B cell (primary cell): ENCODE measurements around the gene GRK6. TPM values are rescaled to one million over a fixed set of nuclear protein-coding genes. Genes with fewer than 3 reads are reported as not detected.
"Not testable (repeated sequence)": the region's sequence is repeated elsewhere in the genome, so short reads cannot be mapped to it uniquely, and the experiment has no call there.

Source experiments
- ATAC-seq: fragments of 200-7000 bp; cut with Tn5 transposase; one replicate; pipeline ENCODE4 v1.10.0; 2021; ENCODE audit warnings: low read depth, mild to moderate bottlenecking, moderate number of reproducible peaks, moderate library complexity
- CTCF ChIA-PET: fragments of 350-600 bp; sonication (Branson Sonifier 250); formaldehyde crosslinking; loops from one replicate; lab custom pipeline; 2021; ENCODE audit warnings: antibody characterized with exemption, inconsistent platforms; lab: Charles Lee
- POLR2A ChIA-PET: fragments of 350-600 bp; sonication (Branson Sonifier 250); formaldehyde crosslinking; loops from one replicate; lab custom pipeline; 2021; ENCODE audit warnings: antibody characterized with exemption; lab: Charles Lee
- DNase-seq: peaks from one replicate; pipeline ENCODE4 v3.0.0; 2013
- H2AFZ ChIP-seq: 2 replicates; pipeline ENCODE4 v1.6.1; 2012; ENCODE audit warnings: mild to moderate bottlenecking, low read depth, low read length; ENCODE audit not compliant: insufficient read depth, poor library complexity, severe bottlenecking
- H3K27ac ChIP-seq, 2 donors: 1 replicate in 1 of 2; 2 replicates in 1 of 2; pipeline ENCODE4 v1.5.1; 2012 to 2013; ENCODE audit warnings: low read length in 2 of 2, mild to moderate bottlenecking in 2 of 2, moderate library complexity in 1 of 2
- H3K27me3 ChIP-seq, 4 experiments: fragments of 200-600 bp in 1 of 4; sonication (generic) in 1 of 4; replicated peaks in 1 of 4; 1 replicate in 2 of 4; 2 replicates in 2 of 4; pipeline versions ENCODE4 v1.6.1 to v1.7.0; 2013 to 2016; ENCODE audit warnings: low read length in 3 of 4, mild to moderate bottlenecking in 2 of 4, mixed read lengths in 1 of 4, moderate library complexity in 1 of 4; ENCODE audit not compliant: insufficient read depth in 4 of 4, control insufficient read depth in 3 of 4; ENCODE audit errors: control extremely low read depth in 1 of 4
- H3K36me3 ChIP-seq, 2 experiments: replicated peaks in 1 of 2; 1 replicate in 1 of 2; 2 replicates in 1 of 2; pipeline versions ENCODE4 v1.6.1 to v1.7.1; 2013; ENCODE audit warnings: low read length in 1 of 2; ENCODE audit not compliant: insufficient read depth in 2 of 2, control insufficient read depth in 1 of 2; ENCODE audit errors: control extremely low read depth in 1 of 2, extremely low read depth in 1 of 2
- H3K4me1 ChIP-seq, 2 donors: fragments of 200-600 bp in 1 of 2; sonication (generic) in 1 of 2; 1 replicate in 1 of 2; 2 replicates in 1 of 2; pipeline versions ENCODE4 v1.5.1 to v1.6.1; 2013 to 2017; ENCODE audit warnings: low read length in 2 of 2; ENCODE audit not compliant: control insufficient read depth in 2 of 2, insufficient read depth in 2 of 2
- H3K4me2 ChIP-seq: replicated peaks from 2 replicates; pipeline ENCODE3; 2012; ENCODE audit warnings: mild to moderate bottlenecking, low read depth, low read length; ENCODE audit not compliant: poor library complexity, severe bottlenecking
- H3K4me3 ChIP-seq, 5 experiments: fragments of 200-600 bp in 1 of 5; sonication (generic) in 1 of 5; 1 replicate in 3 of 5; 2 replicates in 2 of 5; pipeline versions ENCODE4 v1.5.1 to v1.7.0; 2011 to 2016; ENCODE audit warnings: low read length in 4 of 5, mild to moderate bottlenecking in 4 of 5, low read depth in 2 of 5, control low read depth in 1 of 5, moderate library complexity in 1 of 5; ENCODE audit not compliant: insufficient read depth in 1 of 5; ENCODE audit errors: control extremely low read depth in 1 of 5, extremely low read depth in 1 of 5
- H3K79me2 ChIP-seq: fragments of 200-600 bp; sonication (generic); one replicate; pipeline ENCODE4 v1.6.0; 2016; ENCODE audit warnings: low read length; ENCODE audit not compliant: control insufficient read depth, insufficient read depth
- H3K9ac ChIP-seq: fragments of 200-600 bp; sonication (generic); 2 replicates; pipeline ENCODE4 v1.6.1; 2017; ENCODE audit warnings: mild to moderate bottlenecking, low read length, moderate library complexity
- H3K9me3 ChIP-seq, 3 donors: one replicate each; pipeline versions ENCODE4 v1.6.1 to v1.7.1; 2013; ENCODE audit warnings: low read length in 2 of 3; ENCODE audit not compliant: control insufficient read depth in 2 of 3, insufficient read depth in 1 of 3; ENCODE audit errors: control extremely low read depth in 1 of 3
- H4K20me1 ChIP-seq: 2 replicates; pipeline ENCODE4 v1.6.0; 2012; ENCODE audit warnings: mild to moderate bottlenecking, low read length; ENCODE audit not compliant: insufficient read depth, control insufficient read depth, poor library complexity, severe bottlenecking
- H3K27ac Mint-ChIP-seq: one replicate; pipeline ENCODE4 v1.8.0; 2021; ENCODE audit warnings: mixed read lengths
- H3K27me3 Mint-ChIP-seq: one replicate; pipeline ENCODE4 v1.8.0; 2021; ENCODE audit warnings: mixed read lengths
- H3K4me1 Mint-ChIP-seq: one replicate; pipeline ENCODE4 v1.8.0; 2021; ENCODE audit warnings: mixed read lengths
- H3K4me3 Mint-ChIP-seq: one replicate; pipeline ENCODE4 v1.8.0; 2021; ENCODE audit warnings: mixed read lengths
- H3K9me3 Mint-ChIP-seq: one replicate; pipeline ENCODE4 v1.8.0; 2022; ENCODE audit warnings: mixed read lengths; ENCODE audit not compliant: insufficient read depth
- CTCF ChIP-seq: fragments of 200-600 bp; IDR thresholded peaks from one replicate; pipeline ENCODE4 v1.8.0; 2022; ENCODE audit warnings: antibody characterized with exemption, mild to moderate bottlenecking
- EZH2 ChIP-seq: IDR thresholded peaks from 2 replicates; pipeline ENCODE4 v1.6.1; 2012; ENCODE audit warnings: borderline replicate concordance, low read depth, mild to moderate bottlenecking, moderate library complexity, low read length; ENCODE audit not compliant: insufficient read depth, poor library complexity, severe bottlenecking
- WGBS: methylation state at CpG from one replicate; pipeline ENCODE4 v1.1.5; 2013; ENCODE audit warnings: missing lambda C conversion rate; ENCODE audit not compliant: insufficient coverage; 5-methylcytosine and 5-hydroxymethylcytosine counted together
- intact Hi-C: fragments of 100-400 bp; cut with micrococcal nuclease; formaldehyde crosslinking; loops from one replicate; pipeline ENCODE4 v1.10.0; 2022
- polyA plus RNA-seq: library from polyadenylated mRNA; depleted of rRNA; stranded (reverse); fragments of >200 nt; gene quantifications from 2 replicates; pipeline ENCODE4 v1.2.3, GENCODE V29; 2012
- total RNA-seq, 2 donors: library from RNA; stranded (reverse); fragments of 120-200 nt in 1 of 2; gene quantifications; 1 replicate in 1 of 2; 2 replicates in 1 of 2; pipeline versions ENCODE4 v1.2.3 to v1.2.4, GENCODE V29; 2013 to 2022

Gene GRK6
- total and polyA plus RNA-seq, 2 donors (not counting 1 experiment from before 2014, with no cell fraction given) = 155 to 173 TPM

- Histone ChIP-seq H3K79me2 (no peaks in the 10 kb centered on the region), H2AFZ (no peak overlapping the region), H3K27me3 (no peaks in the 10 kb centered on the region), H4K20me1 (no peaks in the 10 kb centered on the region), H3K4me3 (no peak overlapping the region), H3K9ac (no peak overlapping the region), H3K9me3 (no peaks in the 10 kb centered on the region), H3K36me3 (no peaks in the 10 kb centered on the region), H3K4me2 (peak overlapping the region; percentile 11), H3K27ac (no peak overlapping the region), H3K4me1 (peaks cover 0 to 10% of the 10 kb centered on the region in 2 donors)
- Mint-ChIP-seq H3K4me1 (peaks cover 7% of the 10 kb centered on the region), H3K27me3 (no peaks in the 10 kb centered on the region), H3K9me3 (no peaks in the 10 kb centered on the region), H3K4me3 (no peak overlapping the region), H3K27ac (peak overlapping the region; percentile 43)
- no peak for TF ChIP-seq EZH2
- TF ChIP-seq CTCF = no peak
- ChIA-PET CTCF (interaction anchor here (0.6 to 1.3 kb wide), 4 partner anchors 8 to 832 kb away, joined by 3 to 5 read pairs (median 4); no protein-coding TSS in a partner anchor), POLR2A (no interaction called here)
- intact Hi-C loops = no loop called here
- peak; percentile 31 for ATAC-seq
- DNase-seq = peak; percentile 53
- WGBS = 80% methylated on average over 4 of the region's 8 CpGs
Measured at GRCh38 chr5:177412603-177413233, 13.8 kb upstream of the GRK6 start.

- no peak for ATAC-seq
- no peaks in the 10 kb centered on the region for H3K9me3 Mint-ChIP-seq
- H3K9ac ChIP-seq = no peak overlapping the region
- H3K4me1 Mint-ChIP-seq = peaks cover 7% of the 10 kb centered on the region
- no peak overlapping the region for H3K4me3 ChIP-seq
- ChIA-PET POLR2A (no interaction called here), CTCF (interaction anchor here (0.6 to 6.5 kb wide), 4 partner anchors 10 to 41 kb away, joined by 3 to 46 read pairs (median 4); no protein-coding TSS in a partner anchor)
- H3K27ac Mint-ChIP-seq = no peak overlapping the region
- DNase-seq = no peak
- H2AFZ ChIP-seq = no peak overlapping the region
- H4K20me1 ChIP-seq = no peaks in the 10 kb centered on the region
- H3K27me3 ChIP-seq = no peaks in the 10 kb centered on the region
- no peak overlapping the region for H3K27ac ChIP-seq
- intact Hi-C loops = no loop called here
- WGBS = no CpG with 5 or more reads among the region's 3 CpGs
- H3K79me2 ChIP-seq = no peaks in the 10 kb centered on the region
- no peak overlapping the region for H3K4me2 ChIP-seq
- H3K4me3 Mint-ChIP-seq = no peak overlapping the region
- peaks cover 0 to 10% of the 10 kb centered on the region in 2 donors for H3K4me1 ChIP-seq
- no peaks in the 10 kb centered on the region for H3K9me3 ChIP-seq
- no peak for TF ChIP-seq EZH2
- no peaks in the 10 kb centered on the region for H3K27me3 Mint-ChIP-seq
- no peaks in the 10 kb centered on the region for H3K36me3 ChIP-seq
Measured at GRCh38 chr5:177414481-177414880, 12.0 kb upstream of the GRK6 start.

- WGBS = 69% methylated on average over 4 of the region's 6 CpGs
- H3K4me3 ChIP-seq, H2AFZ ChIP-seq, H3K79me2 ChIP-seq, H3K4me1 ChIP-seq, DNase-seq, H4K20me1 ChIP-seq, H3K4me2 ChIP-seq, H3K9me3 ChIP-seq, intact Hi-C loops, POLR2A ChIA-PET, ATAC-seq, H3K27me3 Mint-ChIP-seq, H3K27me3 ChIP-seq, H3K27ac ChIP-seq, H3K9me3 Mint-ChIP-seq, H3K27ac Mint-ChIP-seq, H3K4me1 Mint-ChIP-seq, H3K4me3 Mint-ChIP-seq, H3K9ac ChIP-seq, H3K36me3 ChIP-seq: not testable (repeated sequence)
- CTCF ChIA-PET = interaction anchor here (0.6 to 6.5 kb wide), 4 partner anchors 9 to 26 kb away, joined by 3 to 46 read pairs (median 3); partner anchors contain the start of gene GRK6
Measured at GRCh38 chr5:177417081-177417480, 9.4 kb upstream of the GRK6 start.
